ENCODE measurements around the gene TMEM250.

The TMEM250 gene

GRCh38 chr9:136081113-136081825 lies 37.4 kb downstream of the TMEM250 start:
- DNase-seq = no peak

DNA sequence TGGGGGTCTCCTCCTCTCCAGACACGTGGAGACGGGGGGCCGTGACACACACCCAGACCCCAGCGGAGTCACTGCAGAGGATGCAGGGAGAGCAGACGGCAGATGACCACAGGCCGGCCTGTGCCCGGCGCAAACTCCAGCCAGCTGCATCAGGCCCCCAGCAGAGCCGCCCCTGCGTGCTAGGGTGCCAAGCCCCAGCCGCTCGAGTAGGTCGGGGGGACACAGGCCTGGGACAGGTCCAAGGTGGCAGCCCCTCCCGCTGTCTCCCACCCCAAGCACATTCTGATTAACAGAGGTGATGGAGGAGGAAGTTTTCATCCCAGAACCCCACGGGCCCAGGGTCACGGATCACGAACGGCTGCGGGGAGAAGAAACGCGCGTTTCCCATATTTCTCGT lies 38.0 kb downstream of the TMEM250 start:
- no peak for DNase-seq

GRCh38 chr9:136079916-136080246 lies 38.8 kb downstream of the TMEM250 start:
- no peak for DNase-seq

- DNase-seq = no peak
Measured at GRCh38 chr9:136079211-136079915, 39.3 kb downstream of the TMEM250 start.

DNA sequence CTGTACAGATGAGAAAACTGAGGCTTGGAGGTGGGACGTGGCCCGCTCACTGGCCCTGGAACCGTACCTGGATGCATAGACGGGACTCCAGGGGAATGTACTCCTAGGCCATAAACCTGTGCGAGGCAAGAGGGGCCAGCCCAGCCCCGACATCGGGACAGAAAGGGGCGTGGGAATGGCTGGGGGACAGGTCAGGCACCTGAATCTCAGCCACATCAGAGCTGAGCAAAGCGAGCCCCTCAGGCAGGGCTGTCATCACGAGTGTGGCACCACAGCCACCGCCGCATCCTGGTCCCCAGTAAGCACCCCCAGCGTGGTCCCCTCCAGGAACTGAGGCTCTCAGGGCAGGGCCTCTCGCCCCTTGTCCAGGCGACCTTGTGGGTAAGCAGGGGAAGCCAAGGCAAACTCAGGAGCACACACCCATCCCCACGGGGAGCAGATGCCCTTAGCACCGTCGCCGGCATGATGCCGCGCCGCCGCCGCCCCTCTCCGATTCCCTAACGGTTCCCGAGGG lies 40.1 kb downstream of the TMEM250 start:
- DNase-seq = no peak

DNA sequence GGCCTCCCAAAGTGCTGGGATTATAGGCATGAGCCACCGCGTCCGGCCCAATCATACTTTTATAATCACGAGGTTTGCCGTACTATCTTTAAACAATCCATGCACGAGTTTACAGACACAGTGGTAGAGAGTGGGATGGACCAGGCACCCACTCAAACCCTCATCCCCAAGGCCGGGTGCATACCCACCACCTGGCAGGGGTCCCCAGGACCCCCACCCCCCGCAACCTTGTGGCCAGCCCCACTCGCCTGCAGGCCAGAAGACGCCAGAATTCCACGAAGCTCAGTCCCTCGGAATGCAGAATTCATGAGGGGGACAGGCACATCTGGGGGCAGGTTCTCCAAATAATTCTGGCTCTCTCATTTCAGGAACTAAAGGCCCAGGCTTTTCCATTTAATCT lies 40.7 kb downstream of the TMEM250 start:
- DNase-seq = no peak

DNA sequence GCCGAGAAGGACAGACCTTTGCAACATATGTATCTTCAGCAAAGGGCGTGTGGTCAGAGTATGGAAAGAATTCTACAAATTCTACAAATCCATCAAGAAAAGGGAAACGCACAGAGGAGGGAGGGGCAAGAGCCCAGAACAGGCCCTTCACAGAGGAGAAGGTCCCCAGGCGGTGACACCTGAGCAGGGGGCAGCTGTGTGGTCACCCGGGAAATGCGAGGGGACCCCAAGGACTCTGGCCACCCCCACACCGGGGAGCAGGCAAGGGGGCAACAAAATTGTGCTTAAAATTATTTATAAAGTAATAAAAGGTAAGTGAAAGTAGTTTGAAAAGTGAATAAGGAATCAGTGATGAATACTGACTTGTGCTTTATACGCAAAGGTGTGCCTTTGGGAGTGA lies 41.2 kb downstream of the TMEM250 start:
- DNase-seq = no peak

GRCh38 chr9:136075881-136076678 lies 42.6 kb downstream of the TMEM250 start:
- no peak for DNase-seq

- DNase-seq = no peak
Measured at GRCh38 chr9:136075134-136075841, 43.4 kb downstream of the TMEM250 start.

DNA sequence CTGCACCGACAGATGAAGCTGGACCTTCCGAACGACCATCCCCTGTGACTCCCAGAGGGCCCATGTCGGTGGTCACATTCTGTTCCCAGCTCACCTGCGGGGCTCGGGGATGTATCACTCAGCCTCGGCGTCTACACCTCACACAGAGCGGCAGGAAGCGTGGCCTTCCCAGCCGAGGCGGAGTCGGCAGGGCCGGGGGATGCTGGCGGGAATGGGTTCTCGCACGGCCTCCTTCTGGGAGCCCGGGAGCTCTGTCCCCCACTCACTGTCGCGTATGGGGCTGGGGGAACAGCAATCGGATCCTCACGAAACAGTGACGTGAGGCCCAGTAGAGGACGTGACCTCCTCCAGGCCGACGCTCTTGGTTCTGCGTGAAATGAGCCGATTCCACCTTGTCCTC lies 44.0 kb downstream of the TMEM250 start:
- no peak for DNase-seq

All from stimulated activated naive CD4-positive, alpha-beta T cell treated with Interleukin-2 at 50 U/mL for 16 hours (primary cell).